SIG-M5 treated with dmso at 0.1 percent for 504 hours (cell line): ENCODE data around the gene ASTN2.
"Not testable (repeated sequence)": the region's sequence is repeated elsewhere in the genome, so short reads cannot be mapped to it uniquely, and the experiment has no call there.

Experiments
- DNase-seq: peaks from one replicate; lab custom pipeline; 2025; ENCODE audit not compliant: unreplicated experiment; lab: John Stamatoyannopoulos, UW

Gene ASTN2

GRCh38 chr9:116935149-116935897, 479.5 kb downstream of the ASTN2 start:
- no peak for DNase-seq

GRCh38 chr9:116934131-116934530, 480.7 kb downstream of the ASTN2 start:
- no peak for DNase-seq

GRCh38 chr9:116933251-116933650, 481.6 kb downstream of the ASTN2 start:
- DNase-seq = no peak

DNA sequence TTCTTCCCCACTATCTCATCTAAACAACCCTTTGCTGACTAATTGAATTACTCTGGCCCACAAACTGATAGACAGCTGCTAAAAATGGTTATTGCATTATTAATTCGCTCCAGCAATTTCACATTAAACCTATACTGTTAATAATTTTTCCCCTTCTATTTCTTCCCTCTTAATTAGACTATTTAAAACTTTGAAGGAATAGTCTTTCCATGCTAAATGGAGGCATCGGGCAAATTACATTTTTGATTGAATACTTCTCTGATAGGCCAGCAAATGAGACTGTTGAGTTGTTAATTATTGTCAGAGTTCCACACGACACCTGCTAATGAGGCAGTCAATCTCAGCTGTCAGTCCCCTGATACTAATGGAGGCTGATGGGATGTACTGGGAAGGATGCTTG, 485.2 kb downstream of the ASTN2 start:
- DNase-seq = no peak

DNA sequence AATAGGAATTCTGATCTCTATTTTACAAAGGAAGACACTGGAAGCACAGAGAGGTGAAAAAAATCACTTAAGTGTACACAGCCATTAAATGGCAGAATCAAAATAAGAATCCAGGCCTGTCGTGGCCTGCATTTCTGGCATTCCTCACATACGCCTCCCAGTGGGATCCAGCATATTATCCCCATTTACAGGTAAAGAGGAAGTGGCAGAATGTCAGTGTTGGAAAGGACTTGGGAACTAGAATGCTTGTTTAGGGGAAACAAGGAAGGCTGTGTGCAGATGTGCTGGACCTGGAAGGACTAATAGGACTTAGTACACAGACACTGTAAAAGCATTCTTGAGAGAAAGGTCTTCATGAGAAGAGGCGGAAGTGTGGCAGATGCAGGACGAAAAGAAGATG, 486.0 kb downstream of the ASTN2 start:
- DNase-seq = no peak

DNA sequence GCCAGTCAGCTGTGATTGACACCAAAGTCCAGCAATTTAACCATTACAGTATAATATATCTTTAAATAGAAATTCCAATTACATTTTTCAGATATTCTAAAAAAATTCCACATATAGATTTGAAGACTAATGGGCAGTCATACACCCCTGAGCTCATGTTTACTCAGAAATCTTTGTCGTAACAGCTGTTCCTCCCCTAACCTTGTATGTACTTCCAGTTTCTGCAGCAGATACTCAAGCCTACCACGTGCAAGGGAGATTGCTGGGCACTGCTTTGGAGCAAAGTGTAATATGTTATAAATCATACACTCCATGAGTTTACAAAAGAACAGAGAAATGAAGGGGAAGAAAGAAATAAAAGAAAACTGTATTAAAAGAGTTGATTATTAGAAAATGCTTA, 486.6 kb downstream of the ASTN2 start:
- no peak for DNase-seq

- DNase-seq = no peak
These were observed 487.1 kb downstream of the ASTN2 start for GRCh38 chr9:116927726-116928125.

DNA sequence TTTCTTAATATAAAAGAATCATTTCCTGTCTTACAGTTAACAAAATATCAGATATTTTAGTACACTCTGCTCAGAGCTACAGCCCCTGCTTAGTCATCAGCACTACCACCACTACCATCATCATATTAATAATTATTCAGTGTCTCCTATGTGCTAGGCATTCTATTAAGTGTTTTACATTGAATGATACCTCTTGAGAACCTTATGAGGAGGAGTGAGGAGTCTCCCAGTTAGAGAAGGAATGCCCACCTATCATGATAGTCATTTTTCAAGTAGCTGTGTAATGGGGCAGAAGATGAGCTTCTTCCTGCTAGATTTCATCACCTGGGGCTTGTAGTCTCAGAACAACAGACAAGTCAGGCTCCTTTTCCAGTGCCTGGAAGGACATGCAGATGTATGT, 489.7 kb downstream of the ASTN2 start:
- no peak for DNase-seq

DNA sequence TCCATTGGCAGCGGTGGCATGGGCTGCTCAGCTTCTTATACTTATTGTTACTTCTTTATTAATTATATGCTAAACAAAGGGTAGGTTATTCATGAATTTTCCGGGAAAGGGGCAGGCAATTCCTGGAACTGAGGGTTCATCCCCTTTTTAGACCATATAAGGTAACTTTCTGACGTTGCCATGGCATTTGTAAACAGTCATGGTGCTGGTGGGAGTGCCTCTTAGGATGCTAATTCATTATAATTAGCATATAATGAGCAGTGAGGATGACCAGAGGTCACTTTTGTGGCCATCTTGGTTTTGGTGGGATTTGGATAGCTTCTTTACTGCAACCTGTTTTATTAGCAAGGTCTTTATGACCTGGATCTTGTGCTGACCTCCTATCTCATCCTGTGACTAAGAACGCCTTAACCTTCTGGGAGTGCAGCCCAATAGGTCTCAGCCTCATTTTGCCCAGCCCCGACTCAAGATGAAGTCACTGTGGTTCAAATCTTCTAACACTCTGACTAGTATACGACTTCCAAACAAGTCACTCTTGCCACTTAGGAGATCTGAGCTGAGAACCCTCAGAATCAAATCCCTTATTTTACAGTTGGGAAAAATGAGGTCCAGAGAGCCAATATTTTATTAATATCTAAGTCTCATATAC, 490.3 kb downstream of the ASTN2 start:
- DNase-seq = no peak

DNA sequence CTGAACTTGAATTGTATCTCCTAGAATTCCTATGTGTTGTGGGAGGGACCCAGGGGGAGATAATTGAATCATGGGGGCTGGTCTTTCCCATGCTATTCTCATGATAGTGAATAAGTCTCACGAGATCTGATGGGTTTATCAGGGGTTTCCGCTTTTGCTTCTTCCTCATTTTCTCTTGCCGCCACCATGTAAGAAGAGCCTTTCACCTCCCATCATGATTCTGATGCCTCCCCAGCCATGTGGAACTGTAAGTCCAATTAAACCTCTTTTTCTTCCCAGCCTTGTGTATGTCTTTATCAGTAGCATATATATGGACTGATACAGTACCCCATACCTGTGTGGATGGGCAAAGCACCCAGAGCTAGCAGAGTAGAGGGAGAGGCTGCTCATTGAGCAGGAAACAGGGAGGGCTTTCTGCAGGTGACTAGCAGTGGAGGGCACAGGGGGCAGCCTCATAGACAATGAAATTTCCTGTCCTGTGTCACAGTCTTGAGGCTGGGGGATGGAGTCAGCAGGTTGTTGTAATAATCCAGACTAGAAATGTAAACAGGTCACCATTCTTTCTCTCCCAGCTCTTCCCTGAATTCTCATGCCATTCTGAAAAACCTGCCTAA, 496.9 kb downstream of the ASTN2 start:
- DNase-seq = not testable (repeated sequence)

DNA sequence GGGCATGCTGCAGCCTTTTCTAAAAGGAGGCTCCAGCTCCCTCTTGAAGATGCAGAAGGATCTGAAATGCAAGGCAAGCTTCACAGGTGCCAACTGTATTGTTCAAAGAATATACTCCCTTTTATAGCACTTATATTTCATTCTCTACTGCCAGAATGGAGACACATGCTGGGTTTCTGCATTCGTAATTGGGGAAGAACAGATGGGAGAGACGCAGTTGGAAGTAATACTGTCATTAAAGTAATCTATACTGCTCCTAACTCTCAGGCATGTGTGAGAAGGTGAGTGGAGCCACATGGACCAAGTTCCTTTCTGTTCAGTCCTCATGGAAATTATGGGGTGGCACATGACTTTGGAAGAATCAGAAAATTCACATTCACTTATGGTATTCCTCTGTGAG, 501.3 kb downstream of the ASTN2 start:
- no peak for DNase-seq

DNA sequence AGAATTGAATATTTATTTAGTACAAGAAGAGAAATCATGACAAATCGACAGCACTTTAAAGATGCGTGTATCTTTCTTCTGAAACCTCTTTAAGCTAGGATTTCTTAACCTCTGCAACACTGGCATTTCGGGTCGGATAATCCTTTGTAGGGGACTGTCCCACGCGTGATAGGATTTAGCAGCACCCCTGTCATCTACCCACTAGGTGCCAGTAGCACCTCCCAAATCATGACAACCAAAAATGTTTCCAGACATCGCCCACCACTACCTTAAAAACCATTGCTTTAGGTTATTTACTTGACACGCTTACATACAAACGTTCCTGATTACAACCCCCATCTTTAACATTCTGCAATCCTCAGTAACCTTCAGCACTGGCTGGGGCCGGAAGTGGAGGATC, 504.7 kb downstream of the ASTN2 start:
- no peak for DNase-seq

DNA sequence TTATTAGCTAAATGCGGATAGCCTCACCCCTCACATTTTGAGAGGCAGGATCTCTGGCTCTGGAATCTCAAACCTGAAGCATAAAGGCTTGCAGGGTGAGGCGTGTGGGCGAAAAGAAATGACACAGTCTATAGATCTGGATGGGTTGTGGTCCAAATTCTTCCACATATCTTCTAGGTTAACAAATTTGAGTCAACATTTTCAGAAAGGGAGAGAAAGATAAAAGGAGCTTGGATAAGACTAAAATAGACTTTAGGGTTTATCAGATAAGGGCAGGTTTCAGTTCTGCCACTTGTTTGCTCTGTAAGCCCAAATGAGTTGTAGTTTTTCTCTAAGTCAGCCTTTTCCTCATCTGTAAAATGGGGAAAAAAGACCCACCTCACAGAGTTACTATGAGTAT, 506.9 kb downstream of the ASTN2 start:
- DNase-seq = no peak

GRCh38 chr9:116905171-116905588, 509.7 kb downstream of the ASTN2 start:
- DNase-seq = no peak

DNA sequence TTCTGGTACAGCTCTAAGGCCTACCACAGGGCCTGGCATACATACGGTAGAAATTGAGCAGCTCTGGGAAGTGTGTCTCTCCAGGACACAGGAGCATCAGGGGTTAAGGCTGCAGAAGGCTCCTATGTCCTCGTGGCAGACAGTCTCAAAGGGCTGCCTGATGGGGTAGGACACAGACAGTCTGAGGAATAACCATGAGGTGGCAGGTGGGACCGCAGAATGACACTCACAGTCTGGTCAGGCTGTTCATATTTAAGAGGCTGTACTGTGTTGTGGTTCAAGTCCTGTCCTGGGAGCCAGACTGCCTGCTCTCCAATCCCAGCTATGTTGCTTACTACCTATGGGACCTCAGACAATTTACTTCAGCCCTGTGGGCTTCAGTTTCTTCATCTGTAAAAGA, 510.7 kb downstream of the ASTN2 start:
- no peak for DNase-seq

DNA sequence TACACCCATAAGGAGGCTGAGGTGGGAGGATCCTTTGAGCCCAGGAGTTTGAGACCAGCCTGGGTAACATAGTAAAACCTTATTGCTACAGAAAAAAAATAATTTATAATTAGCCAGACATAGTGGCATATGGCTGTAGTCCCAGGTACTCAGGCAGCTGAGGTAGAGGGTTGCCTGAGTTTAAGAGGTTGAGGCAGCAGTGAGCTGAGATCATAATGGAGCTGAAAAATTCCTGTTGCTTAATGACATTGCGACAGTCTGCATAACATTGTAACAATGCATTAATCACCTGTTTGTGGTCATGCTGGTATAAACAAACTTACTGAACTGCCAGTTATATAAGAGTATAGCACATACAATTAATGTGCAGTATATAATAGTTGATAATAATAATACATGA, 513.6 kb downstream of the ASTN2 start:
- DNase-seq = no peak

- DNase-seq = no peak
These were observed 514.3 kb downstream of the ASTN2 start for GRCh38 chr9:116900543-116900942.

DNA sequence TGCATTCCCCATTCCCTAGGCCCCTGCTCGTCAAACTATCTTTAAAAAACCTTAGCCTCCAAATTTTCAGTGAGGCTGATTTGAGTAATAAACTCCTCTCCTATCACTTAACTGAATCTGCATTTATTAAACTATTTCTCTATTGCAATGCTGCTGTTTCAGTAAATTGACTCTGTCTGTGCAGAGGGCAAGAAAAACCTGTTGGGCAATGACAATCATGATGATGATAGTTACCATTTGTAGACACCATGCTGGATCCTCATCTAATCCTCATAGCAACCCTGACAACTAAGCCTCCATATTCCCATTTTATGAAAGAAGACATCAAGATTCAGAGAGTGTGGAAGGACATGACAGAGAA, 514.9 kb downstream of the ASTN2 start:
- DNase-seq = no peak

GRCh38 chr9:116899337-116900006, 515.4 kb downstream of the ASTN2 start:
- no peak for DNase-seq

DNA sequence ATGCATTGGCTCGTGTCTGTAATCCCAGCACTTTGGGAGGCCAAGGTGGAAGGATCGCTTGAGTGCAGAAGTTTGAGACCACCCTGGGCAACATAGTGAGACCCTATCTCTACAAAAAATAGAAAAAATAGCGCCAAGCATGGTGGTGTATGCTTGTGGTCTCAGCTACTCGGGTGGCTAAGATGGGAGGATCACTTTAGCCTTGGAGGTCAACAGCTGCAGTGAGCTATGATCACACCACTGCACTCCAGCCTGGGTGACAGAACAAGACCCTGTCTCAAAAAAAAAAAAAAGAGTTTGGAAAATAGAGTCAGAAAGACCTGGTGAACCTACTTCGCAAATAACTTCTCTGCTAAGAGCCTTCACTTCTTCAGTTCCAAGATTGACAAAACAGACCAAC, 516.7 kb downstream of the ASTN2 start:
- not testable (repeated sequence) for DNase-seq

DNA sequence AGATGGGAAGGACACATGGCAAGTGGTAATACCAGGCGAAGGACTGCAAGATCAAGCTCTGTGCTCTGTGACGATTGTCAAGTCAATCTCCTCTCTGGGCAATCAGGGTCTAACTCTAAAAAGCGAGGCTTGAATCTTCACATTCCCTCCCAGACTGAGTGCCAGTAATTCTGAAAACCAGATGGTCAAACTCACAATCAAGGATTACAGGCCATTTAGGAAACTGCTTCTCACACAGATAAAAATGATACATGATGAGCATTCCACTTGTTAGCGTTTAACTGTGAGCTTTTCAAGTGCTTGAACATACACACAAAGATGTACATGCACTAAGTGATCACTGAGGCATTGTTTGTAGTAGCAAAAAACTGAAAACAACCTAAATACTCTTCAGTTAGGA, 517.7 kb downstream of the ASTN2 start:
- no peak for DNase-seq

GRCh38 chr9:116895961-116896360, 518.9 kb downstream of the ASTN2 start:
- DNase-seq = no peak
